Measurements from ENCODE around the gene ZBBX. TPM values are rescaled to one million over a fixed set of nuclear protein-coding genes. Genes with fewer than 3 reads are reported as not detected.

ZBBX gene
- total RNA-seq = 2.3 TPM

DNA sequence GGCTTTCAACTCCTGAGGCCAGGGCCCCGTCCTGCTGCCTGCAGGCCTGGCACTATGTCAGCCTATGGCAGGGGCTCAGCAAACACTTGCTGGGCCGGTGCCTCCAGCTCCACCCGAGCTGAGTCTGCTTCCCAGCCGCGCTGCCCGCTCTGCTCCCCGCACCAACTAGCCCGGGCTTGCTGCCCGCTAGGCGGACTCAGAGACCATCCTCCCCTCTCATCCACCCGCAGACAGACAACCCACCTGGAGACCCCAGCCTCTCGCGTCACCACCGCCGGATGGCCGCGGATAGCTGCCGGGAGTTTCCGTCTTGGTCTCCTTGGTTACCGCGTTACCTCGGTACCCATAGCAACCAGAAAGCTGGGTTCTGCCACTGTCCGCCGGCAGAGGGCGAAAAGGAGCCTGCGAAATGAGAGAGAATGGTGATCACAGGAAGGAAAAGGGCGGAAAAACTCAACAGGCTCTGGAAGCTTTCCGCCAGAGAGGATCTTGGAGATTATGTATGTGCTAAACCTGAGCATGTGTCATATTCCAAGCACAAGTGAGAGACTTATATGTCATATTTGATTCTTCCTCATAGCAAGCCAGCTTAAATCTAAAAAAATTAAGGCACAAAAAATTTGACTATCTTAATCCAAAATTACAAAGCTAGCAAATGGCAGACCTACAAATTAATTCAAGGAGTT, at the start of gene ZBBX:
TSS of gene ZBBX (minus strand) at position 294 of the 686 bp plus-strand sequence. CDS start 7,396 bp downstream, outside the sequence.

Other genes starting within 250 kb of the ZBBX start
- not detected for gene SERPINI2, start 93.7 kb upstream of the ZBBX start, total RNA-seq